PC-9 (cell line): ENCODE results near the gene THADA.

ENCODE experiments used
- EZH2 ChIP-seq: fragments of 200-600 bp; sonication (generic); IDR thresholded peaks from 2 replicates; pipeline ENCODE4 v1.8.0; 2017; ENCODE audit warnings: antibody characterized with exemption, low read depth
- TF ChIP-seq, protein P1 (sequence below): fragments of 200-600 bp; sonication (generic); conservative IDR thresholded peaks from 2 replicates; pipeline ENCODE4 v1.6.1; 2017; ENCODE audit warnings: mixed run types, antibody characterized with exemption, mild to moderate bottlenecking, moderate library complexity

DNA sequence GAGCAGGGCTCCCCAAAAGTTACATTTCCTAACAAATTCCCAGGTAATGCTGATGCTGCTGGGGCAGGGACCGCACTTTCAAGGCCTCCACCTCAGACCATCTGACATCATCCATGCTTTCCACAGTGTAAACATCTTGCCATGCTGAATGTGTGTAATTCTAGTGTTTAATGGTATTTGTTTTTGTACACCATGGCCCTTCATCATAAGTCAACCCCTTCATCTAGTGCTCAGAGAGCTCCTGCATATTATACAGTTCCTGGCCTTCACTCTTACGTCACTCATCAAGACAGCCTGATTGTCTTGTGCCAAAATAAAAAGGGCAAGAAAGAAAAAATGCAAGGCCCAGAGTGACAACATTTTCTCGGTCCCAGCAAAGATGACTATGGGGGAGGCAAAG, 291.9 kb downstream of the THADA start:
- TF ChIP-seq, protein P1, sequence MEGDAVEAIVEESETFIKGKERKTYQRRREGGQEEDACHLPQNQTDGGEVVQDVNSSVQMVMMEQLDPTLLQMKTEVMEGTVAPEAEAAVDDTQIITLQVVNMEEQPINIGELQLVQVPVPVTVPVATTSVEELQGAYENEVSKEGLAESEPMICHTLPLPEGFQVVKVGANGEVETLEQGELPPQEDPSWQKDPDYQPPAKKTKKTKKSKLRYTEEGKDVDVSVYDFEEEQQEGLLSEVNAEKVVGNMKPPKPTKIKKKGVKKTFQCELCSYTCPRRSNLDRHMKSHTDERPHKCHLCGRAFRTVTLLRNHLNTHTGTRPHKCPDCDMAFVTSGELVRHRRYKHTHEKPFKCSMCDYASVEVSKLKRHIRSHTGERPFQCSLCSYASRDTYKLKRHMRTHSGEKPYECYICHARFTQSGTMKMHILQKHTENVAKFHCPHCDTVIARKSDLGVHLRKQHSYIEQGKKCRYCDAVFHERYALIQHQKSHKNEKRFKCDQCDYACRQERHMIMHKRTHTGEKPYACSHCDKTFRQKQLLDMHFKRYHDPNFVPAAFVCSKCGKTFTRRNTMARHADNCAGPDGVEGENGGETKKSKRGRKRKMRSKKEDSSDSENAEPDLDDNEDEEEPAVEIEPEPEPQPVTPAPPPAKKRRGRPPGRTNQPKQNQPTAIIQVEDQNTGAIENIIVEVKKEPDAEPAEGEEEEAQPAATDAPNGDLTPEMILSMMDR, result no peak
- TF ChIP-seq EZH2, result no peak
